Activated naive CD4-positive, alpha-beta T cell treated with anti-CD3 and anti-CD28 coated beads, Interleukin-2, amount 50 U/mL, for 16 hours (primary cell): ENCODE data around the gene KCNA3.

ENCODE experiments used
- DNase-seq: peaks from one replicate; pipeline ENCODE4 v3.0.0-alpha.2; 2020

The KCNA3 gene

GRCh38 chr1:110637475-110637874, 37.3 kb downstream of the KCNA3 start:
- no peak for DNase-seq

GRCh38 chr1:110636149-110636935, 38.4 kb downstream of the KCNA3 start:
- peak; percentile 23 for DNase-seq

- no peak for DNase-seq
Observed at GRCh38 chr1:110635434-110635833, 39.3 kb downstream of the KCNA3 start.

- DNase-seq: peak; percentile 70
Observed at GRCh38 chr1:110634455-110635311, 40.1 kb downstream of the KCNA3 start.

GRCh38 chr1:110634086-110634454, 40.7 kb downstream of the KCNA3 start:
- DNase-seq: no peak

- DNase-seq: no peak
Observed at GRCh38 chr1:110633646-110634030, 41.1 kb downstream of the KCNA3 start.

- no peak for DNase-seq
Observed at GRCh38 chr1:110631836-110632620, 42.7 kb downstream of the KCNA3 start.

- DNase-seq: peak; percentile 81
Observed at GRCh38 chr1:110630839-110631663, 43.7 kb downstream of the KCNA3 start.

GRCh38 chr1:110628323-110629105, 46.2 kb downstream of the KCNA3 start:
- DNase-seq: no peak

GRCh38 chr1:110627764-110628163, 47.0 kb downstream of the KCNA3 start:
- no peak for DNase-seq

GRCh38 chr1:110626889-110627288, 47.9 kb downstream of the KCNA3 start:
- DNase-seq: no peak
